MM.1S (cell line): ENCODE measurements around the gene FARP1.
"Not testable (repeated sequence)": the region's sequence is repeated elsewhere in the genome, so short reads cannot be mapped to it uniquely, and the experiment has no call there.

Source experiments
- DNase-seq: peaks from one replicate; pipeline ENCODE4 v3.0.0-alpha.2; 2015
- H2AFZ ChIP-seq: fragments of 300-600 bp; sonication (generic); 2 replicates; pipeline ENCODE4 v1.6.0; 2016; ENCODE audit warnings: antibody characterized with exemption, low read length
- H3F3A ChIP-seq: fragments of 300-600 bp; sonication (generic); 2 replicates; pipeline ENCODE4 v1.6.1; 2016; ENCODE audit warnings: mild to moderate bottlenecking, antibody characterized with exemption, low read length, moderate library complexity, mixed read lengths; ENCODE audit not compliant: insufficient read depth
- H3K27ac ChIP-seq: fragments of 300-600 bp; sonication (generic); 2 replicates; pipeline ENCODE4 v1.5.1; 2016; ENCODE audit warnings: mild to moderate bottlenecking, low read length
- H3K27me3 ChIP-seq: fragments of 300-600 bp; sonication (generic); replicated peaks from 2 replicates; pipeline ENCODE4 v1.6.0; 2016; ENCODE audit warnings: low read length; ENCODE audit not compliant: insufficient read depth
- H3K36me3 ChIP-seq: fragments of 300-600 bp; sonication (generic); replicated peaks from 2 replicates; pipeline ENCODE4 v1.6.1; 2016; ENCODE audit warnings: mild to moderate bottlenecking, low read length, mixed read lengths; ENCODE audit not compliant: insufficient read depth
- H3K4me1 ChIP-seq: fragments of 300-600 bp; sonication (generic); 2 replicates; pipeline ENCODE4 v1.6.1; 2016; ENCODE audit warnings: low read length, mixed read lengths
- H3K4me2 ChIP-seq: fragments of 300-600 bp; sonication (generic); 2 replicates; pipeline ENCODE4 v1.6.0; 2016; ENCODE audit warnings: low read depth, low read length
- H3K4me3 ChIP-seq: fragments of 300-600 bp; sonication (generic); 2 replicates; pipeline ENCODE4 v1.5.1; 2016; ENCODE audit warnings: low read length, mixed read lengths
- H3K79me2 ChIP-seq: fragments of 300-600 bp; sonication (generic); 2 replicates; pipeline ENCODE4 v1.6.1; 2016; ENCODE audit warnings: mixed run types, low read length, mixed read lengths
- H3K9ac ChIP-seq: fragments of 300-600 bp; sonication (generic); 2 replicates; pipeline ENCODE4 v1.6.1; 2016; ENCODE audit warnings: low read length, mixed read lengths
- H3K9me2 ChIP-seq: fragments of 300-600 bp; sonication (generic); replicated peaks from 2 replicates; pipeline ENCODE4 v1.6.1; 2016; ENCODE audit warnings: mild to moderate bottlenecking, low read length, mixed read lengths; ENCODE audit not compliant: insufficient read depth
- H3K9me3 ChIP-seq: fragments of 300-600 bp; sonication (generic); replicated peaks from 2 replicates; pipeline ENCODE4 v1.6.1; 2016; ENCODE audit warnings: mild to moderate bottlenecking, low read length, mixed read lengths; ENCODE audit not compliant: insufficient read depth
- H4K20me1 ChIP-seq: fragments of 300-600 bp; sonication (generic); 2 replicates; pipeline ENCODE4 v1.6.1; 2016; ENCODE audit warnings: mild to moderate bottlenecking, low read length, moderate library complexity, mixed read lengths; ENCODE audit not compliant: insufficient read depth
- EZH2 ChIP-seq: fragments of 300-600 bp; sonication (generic); optimal IDR thresholded peaks from 2 replicates; pipeline ENCODE3; 2017; ENCODE audit warnings: low read depth, mild to moderate bottlenecking, antibody characterized with exemption, low read length, mixed read lengths
- EZH2phosphoT487 ChIP-seq: fragments of 300-600 bp; sonication (generic); IDR thresholded peaks from 2 replicates; pipeline ENCODE4 v1.6.1; 2018; ENCODE audit warnings: antibody characterized with exemption, low read length
- TF ChIP-seq, protein P1 (sequence below): fragments of 300-600 bp; sonication (generic); IDR thresholded peaks from 2 replicates; pipeline ENCODE4 v1.5.1; 2016; ENCODE audit warnings: antibody characterized with exemption, low read length, mixed read lengths

FARP1 gene

DNA sequence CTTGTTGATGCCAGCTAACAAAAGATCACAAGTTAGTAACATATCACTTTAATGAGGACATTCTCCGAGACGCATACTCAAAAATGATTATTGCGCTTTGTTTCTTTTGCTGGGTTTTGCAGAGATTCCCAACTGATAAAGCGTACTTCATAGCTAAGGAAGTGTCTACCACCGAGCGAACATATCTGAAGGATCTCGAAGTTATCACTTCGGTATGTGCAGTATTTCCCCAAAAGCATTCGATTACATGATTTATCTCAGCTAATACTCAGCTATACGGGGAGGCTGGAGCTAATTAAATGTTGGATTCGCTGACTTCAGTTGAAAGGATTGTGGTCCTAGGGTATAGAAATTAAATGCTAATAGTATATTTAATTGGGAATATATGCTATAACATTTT, 267.7 kb downstream of the FARP1 start:
- Histone ChIP-seq H3K36me3 (no peaks in the 10 kb centered on the region), H3K79me2 (no peaks in the 10 kb centered on the region), H3K4me3 (no peak overlapping the region), H2AFZ (no peak overlapping the region), H3K4me2 (no peak overlapping the region), H3K27me3 (no peaks in the 10 kb centered on the region), H3K9me3 (no peaks in the 10 kb centered on the region), H3K4me1 (no peaks in the 10 kb centered on the region), H4K20me1 (no peaks in the 10 kb centered on the region), H3K9ac (no peak overlapping the region), H3K9me2 (no peaks in the 10 kb centered on the region), H3F3A (no peaks in the 10 kb centered on the region), H3K27ac (no peak overlapping the region)
- no peak for TF ChIP-seq EZH2
- DNase-seq: no peak

DNA sequence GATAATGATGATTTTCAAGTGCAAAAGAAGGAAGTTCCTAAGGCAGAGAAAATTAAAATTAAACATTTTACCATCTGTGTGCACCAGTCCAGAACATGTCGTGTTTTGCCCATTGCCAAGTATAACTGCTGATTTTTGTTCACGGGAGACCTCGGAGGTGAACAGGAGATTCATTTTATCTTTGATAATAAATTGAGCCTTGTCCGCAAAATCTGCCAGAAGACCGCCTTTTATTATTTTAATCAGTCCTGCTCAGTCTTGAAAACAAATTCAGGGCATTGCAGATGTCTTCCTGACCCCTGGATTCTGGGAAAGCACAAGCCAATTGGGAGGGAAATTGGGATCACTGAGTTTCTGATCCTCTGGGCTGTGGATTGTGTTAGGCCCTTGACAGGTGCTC, 268.1 kb downstream of the FARP1 start:
- no peaks in the 10 kb centered on the region for H4K20me1 ChIP-seq
- no peak overlapping the region for H3K9ac ChIP-seq
- H3K4me2 ChIP-seq: no peak overlapping the region
- no peaks in the 10 kb centered on the region for H3K79me2 ChIP-seq
- H3K9me2 ChIP-seq: no peaks in the 10 kb centered on the region
- H3F3A ChIP-seq: no peaks in the 10 kb centered on the region
- no peak overlapping the region for H3K27ac ChIP-seq
- H3K27me3 ChIP-seq: no peaks in the 10 kb centered on the region
- no peaks in the 10 kb centered on the region for H3K9me3 ChIP-seq
- H3K36me3 ChIP-seq: no peaks in the 10 kb centered on the region
- no peak for DNase-seq
- no peak overlapping the region for H3K4me3 ChIP-seq
- TF ChIP-seq EZH2 (no peak), EZH2phosphoT487 (no peak)
- TF ChIP-seq, protein P1, sequence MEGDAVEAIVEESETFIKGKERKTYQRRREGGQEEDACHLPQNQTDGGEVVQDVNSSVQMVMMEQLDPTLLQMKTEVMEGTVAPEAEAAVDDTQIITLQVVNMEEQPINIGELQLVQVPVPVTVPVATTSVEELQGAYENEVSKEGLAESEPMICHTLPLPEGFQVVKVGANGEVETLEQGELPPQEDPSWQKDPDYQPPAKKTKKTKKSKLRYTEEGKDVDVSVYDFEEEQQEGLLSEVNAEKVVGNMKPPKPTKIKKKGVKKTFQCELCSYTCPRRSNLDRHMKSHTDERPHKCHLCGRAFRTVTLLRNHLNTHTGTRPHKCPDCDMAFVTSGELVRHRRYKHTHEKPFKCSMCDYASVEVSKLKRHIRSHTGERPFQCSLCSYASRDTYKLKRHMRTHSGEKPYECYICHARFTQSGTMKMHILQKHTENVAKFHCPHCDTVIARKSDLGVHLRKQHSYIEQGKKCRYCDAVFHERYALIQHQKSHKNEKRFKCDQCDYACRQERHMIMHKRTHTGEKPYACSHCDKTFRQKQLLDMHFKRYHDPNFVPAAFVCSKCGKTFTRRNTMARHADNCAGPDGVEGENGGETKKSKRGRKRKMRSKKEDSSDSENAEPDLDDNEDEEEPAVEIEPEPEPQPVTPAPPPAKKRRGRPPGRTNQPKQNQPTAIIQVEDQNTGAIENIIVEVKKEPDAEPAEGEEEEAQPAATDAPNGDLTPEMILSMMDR: no peak
- H3K4me1 ChIP-seq: no peaks in the 10 kb centered on the region
- H2AFZ ChIP-seq: no peak overlapping the region

DNA sequence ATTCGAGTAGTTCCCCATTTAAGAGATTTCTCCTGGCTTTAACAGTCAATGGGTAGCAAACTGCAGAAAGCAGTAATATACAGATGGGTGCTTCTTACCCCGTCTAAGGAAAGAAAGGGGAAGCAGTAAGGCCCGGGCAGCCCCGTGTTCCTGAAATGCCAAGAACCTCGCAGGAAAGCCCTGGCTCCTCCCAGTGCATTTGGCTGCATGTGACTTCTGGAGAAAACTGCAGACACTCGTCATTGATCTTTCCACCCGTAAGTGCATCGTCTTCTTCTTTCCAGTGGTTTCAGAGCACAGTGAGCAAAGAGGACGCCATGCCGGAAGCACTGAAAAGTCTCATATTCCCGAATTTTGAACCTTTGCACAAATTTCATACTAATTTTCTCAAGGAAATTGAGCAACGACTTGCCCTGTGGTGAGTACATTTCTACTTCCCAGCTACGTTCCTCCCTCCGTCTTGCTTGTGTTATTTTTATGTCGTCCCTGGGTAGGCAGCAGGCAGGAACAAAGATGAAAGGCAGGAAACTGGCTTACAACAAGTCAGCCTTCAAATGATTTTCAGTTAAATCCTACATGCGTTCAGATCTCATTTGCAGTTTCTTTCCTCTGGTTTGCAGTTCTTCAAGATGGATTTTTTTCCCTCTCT, 268.8 kb downstream of the FARP1 start:
- Histone ChIP-seq H2AFZ (no peak overlapping the region), H3K4me3 (no peak overlapping the region), H3K9ac (no peak overlapping the region), H3K36me3 (no peaks in the 10 kb centered on the region), H3K4me1 (no peaks in the 10 kb centered on the region), H3K9me3 (no peaks in the 10 kb centered on the region), H3K27me3 (no peaks in the 10 kb centered on the region), H3K4me2 (no peak overlapping the region), H3K9me2 (no peaks in the 10 kb centered on the region), H3F3A (no peaks in the 10 kb centered on the region), H3K79me2 (no peaks in the 10 kb centered on the region), H4K20me1 (no peaks in the 10 kb centered on the region), H3K27ac (no peak overlapping the region)
- DNase-seq: no peak
- TF ChIP-seq EZH2phosphoT487 (no peak), EZH2 (no peak)
- TF ChIP-seq, protein P1: no peak

DNA sequence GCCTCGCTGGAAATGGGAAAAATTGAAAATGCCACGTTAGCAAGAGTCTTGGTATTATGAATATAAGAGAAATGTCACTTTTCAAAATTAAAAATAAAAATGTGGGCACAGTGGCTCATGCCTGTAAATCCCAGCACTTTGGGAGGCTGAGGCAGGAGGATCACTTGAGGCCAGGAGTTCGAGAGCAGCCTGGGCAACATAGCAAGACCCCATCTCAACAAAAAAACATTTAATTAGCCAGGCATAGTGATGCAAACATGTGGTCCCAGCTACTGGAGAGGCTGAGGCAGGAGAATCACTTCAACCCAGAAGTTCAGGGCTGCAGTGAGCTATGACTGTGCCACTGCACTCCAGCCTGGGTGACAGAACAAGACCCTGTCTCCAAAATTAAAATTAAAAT, 270.4 kb downstream of the FARP1 start:
- not testable (repeated sequence) for DNase-seq, H3K9me2 ChIP-seq, H3K9ac ChIP-seq, H3K4me2 ChIP-seq, H3K36me3 ChIP-seq, H3K27me3 ChIP-seq, H3K79me2 ChIP-seq, H3K4me3 ChIP-seq, H3F3A ChIP-seq, H3K9me3 ChIP-seq, H2AFZ ChIP-seq, H3K27ac ChIP-seq, H3K4me1 ChIP-seq, H4K20me1 ChIP-seq
